HG03060 (cell line): ENCODE results near the gene CERCAM.

Source experiments
- ATAC-seq: cut with Tn5 transposase; IDR thresholded peaks from one replicate; pipeline ENCODE4 v1.9.1; 2021; ENCODE audit warnings: low read depth, moderate number of reproducible peaks; ENCODE audit not compliant: unreplicated experiment

The CERCAM gene, protein sequence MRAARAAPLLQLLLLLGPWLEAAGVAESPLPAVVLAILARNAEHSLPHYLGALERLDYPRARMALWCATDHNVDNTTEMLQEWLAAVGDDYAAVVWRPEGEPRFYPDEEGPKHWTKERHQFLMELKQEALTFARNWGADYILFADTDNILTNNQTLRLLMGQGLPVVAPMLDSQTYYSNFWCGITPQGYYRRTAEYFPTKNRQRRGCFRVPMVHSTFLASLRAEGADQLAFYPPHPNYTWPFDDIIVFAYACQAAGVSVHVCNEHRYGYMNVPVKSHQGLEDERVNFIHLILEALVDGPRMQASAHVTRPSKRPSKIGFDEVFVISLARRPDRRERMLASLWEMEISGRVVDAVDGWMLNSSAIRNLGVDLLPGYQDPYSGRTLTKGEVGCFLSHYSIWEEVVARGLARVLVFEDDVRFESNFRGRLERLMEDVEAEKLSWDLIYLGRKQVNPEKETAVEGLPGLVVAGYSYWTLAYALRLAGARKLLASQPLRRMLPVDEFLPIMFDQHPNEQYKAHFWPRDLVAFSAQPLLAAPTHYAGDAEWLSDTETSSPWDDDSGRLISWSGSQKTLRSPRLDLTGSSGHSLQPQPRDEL

DNA sequence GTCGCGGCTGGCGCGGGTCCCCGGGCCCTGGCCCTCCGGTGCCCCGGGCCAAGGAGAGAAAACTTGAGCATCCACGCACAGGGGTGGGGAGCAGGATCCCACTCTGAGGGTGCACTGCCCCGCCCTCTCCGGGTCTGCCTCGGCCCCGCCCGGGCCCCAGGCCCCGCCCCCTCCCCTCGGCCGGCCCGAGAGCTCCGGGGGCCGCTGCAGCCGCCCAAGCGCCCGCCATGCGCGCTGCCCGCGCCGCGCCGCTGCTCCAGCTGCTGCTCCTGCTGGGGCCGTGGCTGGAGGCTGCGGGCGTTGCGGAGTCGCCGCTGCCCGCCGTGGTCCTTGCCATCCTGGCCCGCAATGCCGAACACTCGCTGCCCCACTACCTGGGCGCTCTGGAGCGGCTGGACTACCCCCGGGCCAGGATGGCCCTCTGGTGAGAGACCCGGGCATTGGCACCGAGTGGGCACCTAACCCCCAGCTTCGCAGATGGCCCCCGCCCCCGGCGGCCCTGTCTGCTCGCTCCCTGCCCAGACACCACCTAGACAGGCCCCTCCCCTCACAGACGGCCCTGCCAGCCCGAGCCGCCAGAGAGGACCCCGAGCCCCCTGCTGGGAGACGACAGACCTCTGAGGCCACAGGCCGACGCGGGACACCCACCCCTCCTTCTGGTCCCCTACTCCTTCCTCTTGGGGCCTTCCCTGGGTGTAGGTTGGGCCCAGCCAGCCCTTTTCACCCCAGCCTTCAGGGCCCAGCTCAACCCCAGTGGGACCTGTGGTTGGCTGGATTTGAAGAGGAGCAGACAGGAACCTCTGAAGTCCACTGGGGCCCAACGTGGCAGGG, at the start of gene CERCAM:
CERCAM (plus strand) TSS at position 207 of the 831 bp plus-strand sequence; CDS start at position 228, 21 bp downstream.
- ATAC-seq, result no peak

DNA sequence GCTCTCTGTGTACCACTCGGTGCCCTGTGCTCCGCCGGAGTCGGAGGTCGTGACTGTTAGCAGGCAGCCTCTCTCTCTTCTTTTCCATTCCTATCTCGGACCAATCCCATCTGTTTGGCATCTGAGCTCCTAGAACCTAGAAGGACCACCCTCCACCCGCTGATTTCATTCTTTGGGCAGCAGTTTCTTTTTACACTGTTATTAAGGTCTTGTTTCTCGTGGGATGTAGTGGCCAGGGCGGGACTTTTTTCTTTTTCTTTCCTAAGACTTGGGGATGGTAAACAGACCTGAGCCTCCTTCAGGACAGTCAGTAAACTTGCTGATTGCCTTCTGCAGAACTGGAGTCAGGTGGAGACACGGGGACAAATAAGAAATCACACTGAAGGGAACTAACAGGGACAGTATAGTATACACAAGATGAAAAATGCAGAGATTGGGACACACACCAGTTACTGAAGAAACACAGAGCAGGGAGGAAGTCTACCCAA, 49.0 kb upstream of the CERCAM start:
- no peak for ATAC-seq

DNA sequence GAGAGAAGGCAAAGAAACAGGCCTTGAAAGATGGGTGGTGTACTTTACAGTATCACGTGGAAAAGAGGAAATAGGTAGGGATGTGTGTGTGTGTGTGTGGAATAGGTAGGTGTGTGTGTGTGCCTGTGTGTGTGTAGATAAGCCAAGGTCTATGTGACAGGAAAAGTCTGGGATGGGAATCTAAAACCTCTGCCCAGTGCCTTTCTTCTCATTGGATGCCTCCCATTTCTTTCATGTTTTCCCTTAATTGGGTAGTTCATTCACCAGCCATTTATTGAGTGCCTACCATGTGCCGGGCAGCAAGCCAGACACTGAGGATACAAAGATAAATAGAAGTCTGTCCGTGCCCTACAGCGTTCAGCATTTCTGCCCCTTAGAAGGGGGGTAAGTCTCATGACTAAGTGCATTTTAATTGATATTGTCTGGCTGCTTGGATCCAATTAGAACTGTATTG, 48.4 kb upstream of the CERCAM start:
- ATAC-seq, result no peak

DNA sequence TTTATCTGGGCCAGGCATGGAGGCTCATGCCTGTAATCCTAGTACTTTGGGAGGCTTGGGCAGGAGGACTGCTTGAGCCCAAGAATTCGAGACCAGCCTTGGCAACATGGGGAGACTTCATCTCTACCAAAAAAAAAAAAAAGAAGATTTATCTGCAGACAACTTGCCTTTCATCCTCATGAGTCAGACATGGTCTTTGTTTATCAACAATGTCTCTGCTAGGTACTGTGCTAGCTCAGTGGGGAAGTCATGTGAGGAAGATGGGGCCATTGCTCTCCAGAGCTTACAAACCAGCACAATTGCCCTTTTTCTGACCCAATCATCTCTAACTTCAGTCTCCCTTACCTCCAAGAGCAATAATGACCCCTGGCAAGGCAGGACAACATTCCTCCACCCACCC, 47.9 kb upstream of the CERCAM start:
- no peak for ATAC-seq

DNA sequence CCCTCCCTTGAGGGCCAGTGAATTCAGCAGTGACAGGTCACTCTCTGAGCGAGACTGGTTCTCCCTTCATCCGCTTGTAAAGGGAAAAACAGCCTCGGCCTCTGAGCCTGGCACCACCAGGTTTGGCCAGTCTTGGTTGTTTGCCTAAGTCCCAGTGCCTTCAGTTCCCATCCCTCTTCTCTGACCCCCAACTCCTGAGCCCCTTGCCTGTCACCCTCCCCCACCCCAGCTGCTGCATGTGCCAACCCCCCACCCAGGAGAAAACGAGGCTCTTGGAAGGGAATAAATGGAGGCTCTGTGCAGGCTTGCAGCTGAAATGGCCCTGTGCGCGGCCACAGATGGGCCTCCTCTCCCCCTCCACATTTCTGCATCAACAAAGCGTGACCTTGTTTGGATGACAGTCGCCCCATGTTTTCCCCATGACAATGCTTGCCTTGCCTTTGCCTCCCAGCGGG, 46.4 kb upstream of the CERCAM start:
- no peak for ATAC-seq

DNA sequence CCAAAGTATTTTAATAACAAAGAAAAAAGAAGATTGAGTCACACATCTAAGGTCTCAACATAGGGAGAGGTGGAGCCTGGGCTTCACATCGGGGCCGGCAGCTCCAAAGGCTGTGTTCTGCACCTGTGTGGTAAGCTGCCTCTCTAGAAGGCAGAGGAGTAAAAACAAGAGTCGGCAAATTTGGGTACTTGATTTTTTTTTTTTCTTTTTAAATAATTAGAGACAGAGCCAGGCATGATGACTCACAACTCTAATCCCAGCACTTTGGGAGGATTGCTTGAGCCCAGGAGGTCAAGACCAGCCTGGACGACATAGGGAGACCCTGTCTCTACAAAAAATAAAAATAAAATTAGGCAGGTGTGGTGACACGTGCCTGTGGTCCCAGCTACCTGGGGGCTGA, 44.8 kb upstream of the CERCAM start:
- ATAC-seq, result no peak

DNA sequence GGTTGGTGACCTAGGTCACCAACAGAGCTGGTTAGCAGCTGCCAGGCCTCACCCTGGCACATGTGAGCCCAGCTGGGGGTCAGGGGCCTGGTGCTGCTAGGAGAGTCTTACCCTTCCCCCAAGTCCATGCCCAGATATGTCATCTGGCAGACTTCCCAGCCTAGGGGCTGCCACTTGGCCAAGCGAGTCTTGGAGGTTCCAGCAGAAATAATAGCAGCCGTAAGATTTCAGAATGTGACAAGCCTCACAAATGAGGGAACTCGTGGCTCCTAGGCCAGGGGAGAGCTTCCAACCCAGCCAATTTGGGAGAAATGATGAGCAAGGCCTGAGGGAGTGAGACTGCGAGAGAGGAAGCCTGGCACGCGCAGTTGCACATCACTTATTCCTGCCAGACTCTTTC, 38.4 kb upstream of the CERCAM start:
- no peak for ATAC-seq

DNA sequence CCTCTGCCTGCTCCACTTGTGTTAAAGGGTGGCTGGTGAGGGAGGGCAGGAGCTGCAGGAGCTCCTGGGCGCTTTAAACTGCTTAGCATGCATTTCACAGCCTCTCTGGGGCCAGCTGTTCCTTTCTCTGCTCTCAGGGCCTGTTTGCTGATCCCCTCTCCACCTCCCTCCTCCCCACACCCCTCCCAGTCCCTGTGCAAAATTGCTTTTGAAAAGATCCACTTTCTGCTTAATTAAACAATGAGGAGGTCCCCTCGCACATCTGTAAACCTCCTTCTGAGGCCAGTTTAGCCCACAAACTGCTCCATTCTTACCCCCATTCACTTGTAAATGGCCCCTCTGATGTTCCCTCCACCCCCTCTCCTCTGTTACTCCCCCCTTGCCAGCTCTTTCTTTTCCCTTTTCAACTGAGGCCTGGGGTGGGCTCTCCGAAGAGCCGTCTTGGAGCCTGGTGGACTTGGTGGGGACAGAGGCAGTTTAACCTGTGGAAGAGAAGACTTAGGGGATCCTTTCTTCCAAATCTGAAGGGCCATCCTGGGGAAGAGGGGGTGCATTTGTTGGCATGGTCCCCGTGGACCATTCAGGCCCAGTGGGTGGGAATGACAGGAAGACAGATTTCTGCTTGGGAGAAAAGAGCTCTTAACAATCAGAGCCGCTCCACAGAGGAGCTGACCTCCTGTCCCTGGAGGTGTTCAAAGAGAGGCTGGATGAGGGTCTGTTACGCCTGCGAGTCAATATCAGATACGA, 37.5 kb upstream of the CERCAM start:
- no peak for ATAC-seq

DNA sequence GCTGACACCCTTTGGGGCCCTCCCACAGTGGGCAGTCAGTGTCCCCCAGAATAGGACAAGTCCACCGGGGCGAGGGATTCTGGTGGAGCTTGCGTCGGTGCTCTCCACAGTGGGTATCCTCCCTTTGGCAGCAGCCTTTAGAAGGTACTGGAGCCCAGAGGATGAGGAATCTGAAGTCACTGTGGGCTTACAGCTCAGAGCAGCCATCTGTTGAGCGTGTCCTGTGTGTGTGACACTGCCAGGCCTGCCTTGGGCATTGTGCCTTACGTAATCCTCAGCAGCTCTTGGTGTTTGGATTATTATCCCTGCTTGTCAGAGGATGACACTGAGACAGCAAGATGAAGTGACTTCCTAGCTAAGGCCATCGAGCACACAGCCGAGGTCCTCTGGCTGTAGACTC, 36.9 kb upstream of the CERCAM start:
- no peak for ATAC-seq

DNA sequence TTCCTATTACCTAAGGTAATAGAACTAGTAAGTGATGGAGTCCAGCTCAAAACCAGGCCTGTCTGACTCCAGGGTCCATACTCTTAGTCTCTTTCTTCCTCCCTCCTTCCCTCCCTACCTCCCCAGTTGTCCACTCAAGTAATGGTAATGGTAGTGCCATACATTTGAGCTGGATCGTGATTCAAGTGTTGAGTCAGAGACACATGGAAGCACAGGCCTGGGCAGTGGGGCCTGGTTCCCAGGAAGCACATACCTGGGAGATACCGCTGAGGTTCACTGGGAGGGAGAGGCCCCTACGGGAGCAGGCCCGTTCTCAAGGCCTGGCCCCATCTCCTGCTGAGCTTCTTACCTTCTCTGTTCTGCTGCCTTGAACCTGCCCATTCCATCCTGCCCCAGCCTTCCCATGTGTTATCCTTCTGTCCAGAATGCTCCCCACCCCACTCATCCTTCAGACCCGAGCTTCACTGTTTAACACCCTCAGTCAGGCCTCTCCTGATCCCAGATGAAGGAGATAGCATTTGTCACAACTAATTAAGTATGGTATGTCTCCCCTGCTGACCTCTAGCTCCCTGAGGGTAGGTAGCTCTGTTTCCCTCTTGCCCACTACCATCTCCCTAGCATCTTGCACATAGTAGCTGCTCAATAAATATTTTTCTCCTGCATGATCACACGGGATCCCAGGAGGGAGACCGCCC, 35.7 kb upstream of the CERCAM start:
- no peak for ATAC-seq

DNA sequence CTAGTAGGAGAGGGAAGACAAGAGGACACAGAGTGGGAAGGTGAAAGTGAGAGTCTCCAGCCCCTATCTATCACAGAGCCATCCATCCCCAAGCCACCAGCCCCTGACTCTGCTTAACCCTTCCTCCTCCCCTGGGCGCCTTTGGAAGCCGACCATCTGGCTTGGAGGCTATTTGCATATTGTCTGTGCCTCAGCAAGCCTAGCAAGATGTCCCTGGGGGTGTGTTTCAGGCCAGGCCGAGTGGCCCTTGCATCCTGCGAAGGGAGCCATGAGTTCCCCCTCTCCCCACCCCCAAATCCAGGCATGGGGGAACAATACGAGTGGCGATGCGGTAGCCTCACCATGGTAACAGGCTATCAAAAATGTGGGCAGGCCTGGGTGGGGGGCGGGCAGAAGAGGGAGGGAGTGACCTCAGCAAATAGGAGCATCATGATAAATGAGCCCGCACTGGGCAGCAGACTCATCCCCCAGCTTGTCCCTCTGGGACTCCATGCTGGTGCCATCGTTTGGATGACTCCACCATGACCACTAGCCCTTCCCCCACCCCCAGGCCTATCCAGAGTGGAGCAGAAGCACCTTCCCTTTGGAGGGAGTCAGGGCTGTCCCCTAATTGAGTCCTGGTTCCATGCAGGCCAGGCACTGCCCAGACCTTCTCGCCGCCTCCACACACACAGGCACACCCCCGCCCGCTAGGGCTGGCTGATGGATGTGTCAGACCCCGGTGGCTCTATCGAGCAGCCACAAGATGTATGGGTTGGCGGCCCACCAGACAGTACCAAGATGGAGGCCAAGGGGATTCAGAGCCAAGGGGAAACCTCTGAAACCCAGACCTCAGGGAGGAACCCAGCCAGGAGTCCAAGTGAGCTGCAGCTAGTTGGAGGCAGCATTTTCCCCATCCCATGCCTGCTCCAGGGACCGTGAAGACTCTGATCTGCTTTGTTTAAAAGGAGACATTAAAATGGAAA, 34.9 kb upstream of the CERCAM start:
- ATAC-seq, result no peak

DNA sequence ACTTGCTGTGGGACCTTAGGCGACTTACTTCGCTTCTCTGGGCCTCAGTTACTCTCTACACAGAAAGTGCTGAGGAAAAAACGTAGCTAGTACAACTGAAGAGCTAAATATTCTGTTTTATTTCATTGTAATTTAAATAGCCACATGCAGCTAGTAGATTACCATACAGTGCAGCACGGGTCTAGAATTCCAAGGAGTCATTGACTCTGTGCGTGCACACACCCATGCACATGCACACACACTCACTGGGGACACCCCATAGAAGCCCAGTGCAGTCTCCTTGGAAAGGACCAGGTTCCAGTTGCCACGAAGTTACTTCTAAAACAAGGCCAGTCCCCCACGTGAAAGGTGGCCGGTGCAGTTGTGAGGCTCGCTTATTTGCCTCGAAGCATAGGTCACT, 32.5 kb upstream of the CERCAM start:
- no peak for ATAC-seq

DNA sequence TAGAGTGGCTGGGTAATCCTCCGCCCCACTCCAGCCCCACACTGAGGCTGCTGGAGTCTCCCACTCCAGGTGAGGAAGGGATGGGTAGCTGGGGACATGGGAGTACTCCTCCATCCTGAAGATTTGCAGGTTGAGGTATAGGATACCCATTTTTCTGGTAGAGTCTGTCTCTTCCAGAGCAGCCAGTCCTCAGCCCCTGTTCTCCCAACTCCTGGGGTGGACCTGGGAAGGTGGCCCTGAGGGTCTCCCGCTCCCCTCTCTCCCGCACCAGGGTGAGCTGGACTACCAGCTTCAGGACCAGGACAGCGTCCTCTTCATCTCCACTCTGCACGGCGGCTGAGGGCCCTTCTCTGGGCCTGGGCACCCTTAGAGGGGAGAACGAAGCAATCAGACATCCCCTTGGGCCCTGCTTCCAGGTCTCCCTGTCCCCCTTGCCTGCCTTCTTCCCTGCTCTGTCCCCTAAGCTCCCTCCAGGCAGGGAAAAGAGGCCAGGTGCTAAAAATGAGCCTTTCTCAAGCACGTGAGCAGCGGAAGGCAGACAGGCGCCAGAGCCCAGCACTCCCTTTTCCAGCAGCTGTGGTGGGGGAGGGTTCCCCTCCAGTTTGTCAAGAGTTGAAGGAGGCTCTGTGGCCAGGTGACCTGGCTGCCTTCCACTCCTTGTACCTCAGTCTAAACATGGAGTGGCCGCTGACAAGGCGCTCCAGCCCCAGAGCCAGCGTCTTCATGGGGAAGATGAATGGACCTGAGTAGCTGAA, 31.1 kb upstream of the CERCAM start:
- no peak for ATAC-seq

DNA sequence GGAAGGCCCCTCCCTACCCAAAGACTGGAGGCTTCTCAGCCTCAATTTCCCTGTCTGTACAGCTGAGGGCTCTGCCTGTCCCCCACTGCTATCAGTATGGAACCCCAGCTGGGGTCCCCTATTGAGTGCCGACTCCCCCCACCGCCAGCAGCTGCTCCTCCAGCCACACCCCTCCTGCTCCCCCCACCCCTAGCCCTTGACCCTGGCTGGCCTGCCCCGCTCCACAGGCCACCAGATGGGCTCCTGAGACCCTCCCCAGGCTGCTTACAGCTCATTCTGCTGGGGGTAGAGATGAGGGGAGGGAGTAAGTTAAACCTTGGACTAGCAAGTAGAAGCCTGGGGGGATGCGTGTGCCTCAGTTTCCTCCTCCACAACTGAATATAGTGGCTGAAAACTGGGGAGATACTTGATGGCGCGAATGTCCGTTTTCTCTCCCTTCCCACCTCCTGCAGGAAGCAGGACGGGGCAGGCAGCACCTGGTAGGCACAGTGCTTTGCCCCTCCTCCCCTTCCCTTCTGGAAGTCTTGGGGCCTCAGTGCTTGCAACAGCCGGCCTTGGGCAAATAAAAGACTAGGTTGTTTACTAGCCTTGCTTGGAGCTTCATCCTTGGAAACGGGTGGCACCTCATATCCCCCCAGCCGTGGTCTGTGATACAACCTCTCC, 30.4 kb upstream of the CERCAM start:
- ATAC-seq, result no peak

DNA sequence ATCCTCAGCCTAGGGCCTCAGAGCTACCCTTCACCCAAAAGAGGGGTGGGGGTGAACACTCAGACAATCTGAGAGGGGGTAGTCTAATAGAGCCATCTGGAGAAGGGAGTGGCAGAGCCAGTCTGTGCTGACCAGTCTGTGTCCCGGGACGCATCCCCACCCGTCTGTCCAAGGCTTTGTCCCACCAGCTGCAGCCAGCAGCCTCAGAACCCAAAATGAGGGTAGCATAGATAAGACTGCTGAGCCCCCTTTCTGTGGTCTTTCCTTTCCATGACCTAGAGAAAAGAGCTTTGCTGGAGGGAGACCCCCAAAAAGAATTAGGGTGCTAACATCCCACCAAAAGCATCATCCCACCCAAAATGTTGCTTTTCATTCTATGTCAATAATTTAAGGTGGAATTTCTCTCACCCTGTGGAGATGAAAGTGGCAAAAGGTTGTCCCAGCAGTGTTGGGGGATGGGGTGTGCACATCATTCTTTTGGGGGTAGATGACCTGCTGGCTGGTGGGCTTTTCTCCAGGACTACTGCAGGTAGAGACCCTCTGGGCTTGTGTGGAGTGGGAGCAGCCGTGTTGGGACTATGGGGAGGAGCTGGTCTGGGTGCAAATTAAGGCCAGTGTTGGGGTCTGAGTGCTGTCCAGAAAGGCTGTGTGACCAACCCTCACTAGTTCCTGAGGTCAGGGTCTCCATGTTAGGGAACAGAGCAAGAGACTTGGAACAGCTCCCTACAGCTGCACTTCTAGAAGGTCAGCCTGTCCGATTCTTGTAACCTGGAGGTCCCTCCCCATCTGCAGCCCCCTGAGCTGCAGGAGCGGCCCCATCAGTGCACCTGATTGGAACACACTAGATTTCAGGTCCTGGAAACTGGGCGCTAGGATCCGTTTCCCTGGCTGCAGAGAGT, 29.6 kb upstream of the CERCAM start:
- ATAC-seq, result no peak

DNA sequence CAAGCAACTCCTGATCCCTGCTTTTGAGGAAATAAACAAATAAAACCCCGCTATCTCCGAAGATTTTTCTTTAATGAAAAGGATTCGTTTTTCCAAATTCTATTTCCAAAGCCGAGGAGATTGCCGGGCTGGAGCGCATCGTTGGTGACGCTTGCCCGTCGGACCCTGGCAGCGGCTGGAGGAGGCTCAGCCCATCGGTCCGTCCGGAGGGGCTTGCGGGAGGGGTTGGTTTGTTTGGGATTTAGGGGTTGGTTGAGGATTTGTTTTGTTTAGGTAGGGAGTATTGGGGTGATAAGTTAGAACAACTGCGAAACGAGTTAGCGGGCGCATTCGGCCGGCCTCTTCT, 28.7 kb upstream of the CERCAM start:
- ATAC-seq, result no peak
